GM19351 (cell line): Measurements from ENCODE around the gene GRWD1.

ENCODE experiments used
- ATAC-seq: cut with Tn5 transposase; IDR thresholded peaks from one replicate; pipeline ENCODE4 v1.9.1; 2021; ENCODE audit warnings: mild to moderate bottlenecking, moderate library complexity; ENCODE audit not compliant: unreplicated experiment

GRWD1 gene

DNA sequence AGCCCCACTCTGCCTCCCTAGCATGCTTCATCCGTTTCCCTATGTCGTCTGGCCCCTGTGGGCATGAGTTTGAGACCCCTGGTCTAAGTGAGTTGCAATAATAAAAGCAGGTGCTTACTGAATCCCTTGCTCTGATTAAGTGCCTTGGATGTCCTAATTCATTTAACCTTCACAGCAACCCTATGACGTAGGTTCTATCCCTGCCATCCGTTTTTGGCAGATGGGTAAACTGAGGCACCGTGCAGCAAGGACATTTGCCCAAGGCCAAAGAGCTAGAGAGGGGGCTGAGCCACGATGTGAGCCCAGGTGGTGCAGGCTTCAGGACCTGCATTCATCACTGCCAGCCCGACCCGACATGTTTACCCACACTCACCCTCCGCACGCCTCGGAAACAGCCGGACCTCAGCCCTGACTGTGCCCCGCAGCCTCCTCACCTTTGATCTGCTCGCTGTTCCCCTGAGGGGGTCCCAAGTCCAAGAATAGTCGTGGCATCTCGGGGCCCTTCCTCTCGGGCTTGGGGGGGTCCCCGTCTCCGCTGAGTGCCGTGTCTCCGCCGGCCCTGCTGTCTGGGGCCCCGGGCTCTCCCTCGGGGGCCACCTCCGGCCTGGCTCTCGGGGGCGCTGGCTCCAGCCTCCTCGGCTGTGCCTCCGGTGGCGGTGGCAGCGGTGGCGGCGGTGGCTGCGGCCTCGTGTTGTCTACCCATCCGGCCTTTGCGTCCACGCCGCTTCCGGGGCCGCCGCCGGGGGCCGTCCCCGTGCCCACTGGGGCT, 51.4 kb downstream of the GRWD1 start:
- ATAC-seq: no peak

DNA sequence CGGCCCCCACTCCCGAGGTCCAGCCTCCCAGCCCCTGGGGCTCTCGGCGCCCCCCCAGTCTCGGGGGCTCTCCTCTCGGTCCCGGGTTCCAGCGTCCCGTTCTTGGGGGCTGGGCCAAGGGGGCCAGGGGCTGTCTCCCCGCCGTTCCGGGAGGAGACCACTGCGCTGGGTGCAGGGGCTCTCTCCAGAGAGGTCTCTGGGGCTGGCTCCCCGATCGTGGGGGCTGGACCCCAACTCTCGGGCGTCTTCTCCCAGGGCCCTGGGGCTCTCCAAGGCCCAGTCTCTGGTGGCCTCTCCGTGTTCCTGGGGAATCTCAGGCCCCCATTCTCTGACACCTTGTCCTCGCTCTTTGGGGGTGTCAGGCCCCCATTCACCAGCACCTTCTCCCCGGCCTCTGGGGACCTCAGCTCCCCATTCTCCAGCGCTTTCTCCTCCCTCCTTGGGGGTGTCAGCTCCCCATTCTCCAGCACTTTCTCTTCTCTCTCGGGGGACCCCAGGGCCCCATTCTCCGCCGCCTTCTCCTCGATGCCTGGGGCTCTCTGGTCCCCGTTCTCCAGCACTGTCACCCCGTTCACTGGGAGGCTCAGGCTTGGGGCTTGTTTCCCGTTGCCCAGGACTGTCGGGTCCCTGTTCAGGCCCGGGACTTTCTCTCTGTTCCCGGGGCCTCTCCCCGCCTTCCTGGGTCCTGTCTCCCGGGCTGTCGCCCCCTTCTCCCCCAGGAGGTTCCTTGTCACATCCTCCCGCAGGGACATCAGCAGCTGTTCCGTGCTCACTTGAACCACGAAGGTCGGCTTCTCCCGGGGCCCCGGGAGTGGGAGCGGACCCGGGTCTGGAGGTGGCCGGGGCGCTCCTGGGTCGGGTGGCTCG, 52.2 kb downstream of the GRWD1 start:
- ATAC-seq: no peak

DNA sequence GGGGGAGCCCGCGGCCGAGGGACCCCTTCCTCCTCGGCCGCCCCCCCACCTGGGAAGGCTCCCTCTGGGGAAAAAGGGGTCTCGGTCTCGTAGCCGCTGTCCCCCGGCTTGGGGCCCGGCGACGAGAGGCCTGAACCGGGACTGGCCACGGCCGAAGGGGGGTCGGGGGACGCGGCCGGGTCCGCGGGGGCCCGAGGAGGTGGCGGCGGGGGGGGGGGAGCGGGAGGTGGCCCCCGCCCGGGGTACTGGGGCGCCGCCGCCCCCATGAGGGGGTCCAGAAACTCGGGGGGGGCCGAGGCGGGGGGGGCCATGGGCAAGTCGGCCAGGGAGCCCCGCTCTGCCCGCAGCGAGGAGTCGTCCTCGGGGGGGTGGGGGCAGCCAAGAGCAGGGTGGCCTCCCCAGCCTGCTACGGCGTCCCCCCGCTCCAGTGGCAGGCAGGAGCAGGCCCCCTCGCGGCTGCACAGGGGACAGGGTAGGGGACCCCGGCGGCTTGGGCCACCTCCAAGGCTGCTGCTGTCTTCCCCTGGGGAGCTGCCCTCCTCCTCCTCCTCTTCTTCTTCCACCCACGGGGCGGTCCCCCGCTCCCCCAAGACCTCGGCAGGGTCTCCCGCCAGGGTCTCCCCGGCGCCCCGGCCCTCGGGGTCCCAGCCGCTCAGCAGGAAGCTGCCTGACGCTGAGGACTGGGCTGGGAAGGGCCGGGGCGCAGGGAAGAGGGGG, 53.0 kb downstream of the GRWD1 start:
- ATAC-seq: no peak

DNA sequence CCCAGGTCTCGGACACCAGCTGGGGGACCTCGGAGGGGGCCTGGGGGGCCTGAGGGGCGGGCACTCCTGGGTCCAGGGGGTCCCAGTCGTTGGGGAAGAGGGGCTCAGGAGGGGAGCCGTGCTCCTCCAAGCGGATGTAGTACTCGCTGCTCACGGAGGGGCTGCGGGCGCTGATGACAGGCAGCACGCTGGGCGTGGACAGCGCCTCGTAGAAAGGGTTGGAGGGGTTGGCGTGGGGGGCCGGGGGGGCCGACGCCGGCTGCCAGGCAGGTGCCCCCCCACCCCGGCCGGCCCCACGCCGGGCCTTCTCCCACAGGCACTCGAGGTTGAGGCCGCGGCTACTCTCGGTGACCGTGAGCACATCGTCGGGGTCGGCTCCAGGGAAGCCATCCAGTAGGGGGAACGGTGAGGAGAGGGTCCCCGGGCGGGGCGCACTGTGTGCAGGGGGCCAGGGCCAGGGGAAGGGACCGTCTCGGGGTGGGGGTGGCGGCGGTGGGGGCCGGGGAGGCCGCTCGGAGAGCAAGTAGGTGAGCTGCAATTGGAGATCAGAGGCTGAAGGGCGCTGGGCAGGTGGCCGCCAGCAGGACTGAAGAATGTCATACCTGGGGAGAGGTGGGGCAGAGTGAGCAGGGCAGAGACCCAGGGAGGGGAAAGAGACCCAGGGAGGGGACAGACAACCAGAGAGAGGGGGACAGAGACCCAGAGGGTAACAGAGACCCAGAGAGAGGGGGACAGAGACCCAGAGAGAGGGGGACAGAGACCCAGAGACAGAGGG, 53.7 kb downstream of the GRWD1 start:
- ATAC-seq: no peak

DNA sequence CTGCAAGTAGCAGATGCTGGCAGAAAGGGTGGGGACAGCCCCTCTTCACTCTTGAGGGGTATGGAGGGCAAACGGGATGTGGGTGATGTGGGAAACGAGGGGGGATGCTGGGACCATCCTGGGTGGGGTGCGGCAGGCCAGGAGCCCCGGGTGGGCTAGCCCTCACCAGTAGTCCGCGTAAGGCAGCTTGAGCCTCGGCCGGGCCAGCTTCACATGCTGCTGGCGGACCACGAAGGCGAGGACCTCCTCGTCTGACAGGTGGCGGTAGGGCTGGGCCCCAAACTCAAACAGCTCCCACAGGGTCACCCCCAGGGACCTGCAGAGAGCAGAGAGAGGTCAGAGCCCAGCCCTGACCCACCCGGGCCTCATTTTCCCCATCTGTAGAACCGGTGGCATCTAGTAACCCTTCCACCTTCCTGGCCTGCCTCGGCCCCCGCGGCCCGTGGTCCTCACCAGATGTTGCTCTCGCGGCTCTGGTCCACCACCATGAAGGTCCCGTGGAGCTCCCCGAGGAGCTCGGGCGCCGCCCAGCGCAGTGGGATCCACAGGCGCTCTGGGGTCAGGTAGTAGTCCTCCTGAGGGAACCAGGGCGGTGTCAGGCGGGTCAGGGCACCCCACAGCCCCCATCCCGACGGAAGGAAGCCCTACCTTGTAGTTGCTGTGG, 55.2 kb downstream of the GRWD1 start:
- no peak for ATAC-seq

DNA sequence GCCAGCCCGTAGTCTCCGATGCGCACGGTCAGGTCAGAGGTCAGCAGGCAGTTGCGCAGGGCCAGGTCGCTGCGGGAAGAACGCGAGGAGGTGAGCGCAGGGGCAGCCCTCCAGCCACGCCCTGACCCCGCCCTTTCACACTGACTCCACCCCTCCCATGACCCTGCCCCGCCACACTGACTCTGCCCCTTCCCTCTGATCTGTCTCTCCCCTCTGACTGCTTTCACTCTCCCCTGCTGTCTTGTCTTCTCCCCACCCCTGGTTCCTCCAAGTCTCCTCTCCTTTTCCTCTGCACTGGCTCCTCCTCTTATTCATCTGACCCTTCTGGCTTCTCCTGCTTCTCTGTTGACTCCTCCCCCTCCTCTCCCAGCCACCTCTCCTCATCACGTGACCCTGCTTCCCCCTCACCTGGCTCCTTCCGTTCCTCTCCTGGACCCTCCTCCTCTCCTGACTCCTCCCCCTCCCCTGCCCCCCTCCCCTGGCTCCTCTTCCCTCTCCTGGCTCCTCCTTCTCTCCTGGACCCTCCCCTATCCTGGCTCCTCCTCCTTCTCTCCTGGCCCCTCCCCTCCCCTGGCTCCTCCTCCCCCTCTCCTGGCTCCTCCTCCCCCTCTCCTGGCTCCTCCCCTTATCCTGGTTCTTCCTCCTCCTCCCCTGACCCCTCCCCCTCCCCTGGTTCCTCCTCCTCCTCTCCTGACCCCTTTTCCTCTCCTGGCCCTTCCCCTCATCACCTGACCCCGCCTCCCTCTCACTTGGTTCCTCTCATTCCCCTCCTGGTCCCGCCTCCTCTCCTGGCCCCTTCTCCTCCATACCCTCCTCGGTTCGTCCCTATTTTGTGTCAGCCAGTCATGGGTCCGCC, 55.9 kb downstream of the GRWD1 start:
- ATAC-seq: no peak

DNA sequence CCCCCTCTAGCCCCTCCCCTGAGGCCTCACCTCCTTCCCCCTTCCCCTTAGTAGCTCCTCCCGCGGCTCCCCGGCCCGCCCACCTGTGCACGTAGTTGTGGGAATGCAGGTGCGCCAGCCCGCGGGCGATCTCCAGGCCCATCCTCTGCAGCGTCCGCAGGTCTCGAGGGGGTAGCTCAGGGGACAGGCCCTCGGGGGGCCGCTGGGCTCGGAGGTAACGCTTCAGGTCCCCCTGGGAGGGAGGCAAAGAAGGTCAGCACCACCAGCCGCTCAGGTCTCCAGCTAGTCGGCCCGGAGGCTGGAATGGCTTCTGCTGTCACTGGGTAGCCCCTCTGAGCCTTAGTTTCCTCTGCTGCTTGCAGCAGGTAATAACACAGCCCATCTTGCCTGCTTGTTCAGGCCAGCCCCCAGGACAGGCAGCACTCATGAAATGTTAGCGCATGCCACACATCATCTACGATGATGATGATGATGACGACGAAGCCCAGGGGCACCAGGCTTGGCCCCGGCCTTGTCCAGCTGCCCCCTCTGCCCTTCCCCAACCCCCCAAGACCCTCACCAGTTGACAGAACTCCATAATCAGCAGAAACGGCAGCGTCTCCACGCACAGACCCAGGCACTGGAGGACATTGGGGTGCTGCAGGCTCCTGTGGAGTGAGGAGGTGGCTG, 56.7 kb downstream of the GRWD1 start:
- ATAC-seq: no peak

DNA sequence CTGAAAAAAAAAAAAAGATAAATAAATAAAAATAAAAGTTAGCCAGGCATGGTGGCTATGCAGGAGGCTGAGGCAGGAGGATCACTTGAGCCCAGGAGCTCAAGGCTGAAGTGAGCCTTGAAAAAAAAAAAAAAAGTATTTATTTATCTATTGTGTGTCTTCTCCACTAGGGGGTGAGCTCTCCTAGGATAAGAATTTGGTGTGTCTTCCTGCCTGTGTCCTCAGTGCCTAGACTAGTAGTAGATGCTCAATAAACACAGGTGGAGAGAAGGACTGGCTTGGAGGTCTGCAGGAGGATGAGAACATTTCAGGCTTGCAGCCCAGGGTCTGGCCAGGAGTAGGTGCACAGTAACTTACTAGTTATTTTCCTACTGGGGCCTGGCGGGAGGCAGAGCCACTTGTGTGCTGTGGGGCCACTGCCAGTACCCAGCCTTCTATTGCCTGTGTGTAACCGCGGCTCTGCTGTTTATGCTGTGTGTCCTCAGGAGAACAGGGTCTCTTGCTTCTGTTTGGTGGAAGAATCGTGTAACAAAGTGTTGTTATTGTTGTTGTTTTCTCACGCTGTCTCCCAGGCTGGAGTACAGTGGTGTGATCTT, 60.5 kb downstream of the GRWD1 start:
- no peak for ATAC-seq
